ENCODE measurements around the gene FOXC1. TPM values are rescaled to one million over a fixed set of nuclear protein-coding genes. Genes with fewer than 3 reads are reported as not detected.

The FOXC1 gene
- total RNA-seq, 1 experiment from 2014 or later: 16.5 TPM

- H3K27ac Mint-ChIP-seq (ENCODE audit: unreplicated experiment): no peak overlapping the region
- H3K4me3 Mint-ChIP-seq (ENCODE audit: low read depth, unreplicated experiment): no peak overlapping the region
- no peaks in the 10 kb centered on the region for H3K9me3 Mint-ChIP-seq (ENCODE audit: low read depth, unreplicated experiment)
- BruUV-seq (replicated peaks): no TSS peak
- intact Hi-C loops (cut with micrococcal nuclease; ENCODE audit: unreplicated experiment): loop anchor here (2.0 kb wide), 3 partner anchors 499 to 843 kb away; no protein-coding TSS in a partner anchor
- TF ChIP-seq CTCF (IDR thresholded peaks at IDR 0.05; ENCODE audit: unreplicated experiment): no peak
- peaks cover 12% of the 10 kb centered on the region for H3K27me3 Mint-ChIP-seq (ENCODE audit: unreplicated experiment)
- no peak for DNase-seq
- H3K4me1 Mint-ChIP-seq (ENCODE audit: low read depth, unreplicated experiment): peaks cover 8% of the 10 kb centered on the region
- CTCF ChIA-PET: no interaction called here
- H3K36me3 Mint-ChIP-seq (ENCODE audit: insufficient read depth, unreplicated experiment): peaks cover 33% of the 10 kb centered on the region
Measured at GRCh38 chr6:1605893-1606779, 3.6 kb upstream of the FOXC1 start.

GRCh38 chr6:1606780-1607515 is 2.8 kb upstream of the FOXC1 start:
- Mint-ChIP-seq H3K27me3 (ENCODE audit: unreplicated experiment) (peaks cover 12% of the 10 kb centered on the region), H3K27ac (ENCODE audit: unreplicated experiment) (no peak overlapping the region), H3K36me3 (ENCODE audit: insufficient read depth, unreplicated experiment) (peaks cover 41% of the 10 kb centered on the region), H3K4me1 (ENCODE audit: low read depth, unreplicated experiment) (peaks cover 8% of the 10 kb centered on the region), H3K4me3 (ENCODE audit: low read depth, unreplicated experiment) (no peak overlapping the region), H3K9me3 (ENCODE audit: low read depth, unreplicated experiment) (no peaks in the 10 kb centered on the region)
- CTCF ChIA-PET: interaction anchor here (0.6 kb wide), 1 partner anchor 653 kb away, joined by 3 read pairs; no protein-coding TSS in a partner anchor
- intact Hi-C loops (cut with micrococcal nuclease; ENCODE audit: unreplicated experiment): no loop called here
- DNase-seq: no peak
- no TSS peak for BruUV-seq (replicated peaks)
- TF ChIP-seq CTCF (IDR thresholded peaks at IDR 0.05; ENCODE audit: unreplicated experiment): no peak

- Mint-ChIP-seq H3K27ac (ENCODE audit: unreplicated experiment) (peak overlapping the region; percentile 45), H3K4me1 (ENCODE audit: low read depth, unreplicated experiment) (peaks cover 8% of the 10 kb centered on the region), H3K36me3 (ENCODE audit: insufficient read depth, unreplicated experiment) (peaks cover 48% of the 10 kb centered on the region)
Measured at GRCh38 chr6:1607516-1608221, 2.0 kb upstream of the FOXC1 start.

More at GRCh38 chr6:1607516-1608221, 2.0 kb upstream of the FOXC1 start:
- peaks cover 12% of the 10 kb centered on the region for H3K27me3 Mint-ChIP-seq (ENCODE audit: unreplicated experiment)
- CTCF ChIA-PET: interaction anchor here (0.6 kb wide), 1 partner anchor 652 kb away, joined by 3 read pairs; no protein-coding TSS in a partner anchor
- no peaks in the 10 kb centered on the region for H3K9me3 Mint-ChIP-seq (ENCODE audit: low read depth, unreplicated experiment)
- BruUV-seq (replicated peaks): no TSS peak
- TF ChIP-seq CTCF (IDR thresholded peaks at IDR 0.05; ENCODE audit: unreplicated experiment): no peak
- intact Hi-C loops (cut with micrococcal nuclease; ENCODE audit: unreplicated experiment): no loop called here
- DNase-seq: no peak
- H3K4me3 Mint-ChIP-seq (ENCODE audit: low read depth, unreplicated experiment): peak overlapping the region; percentile 80
